GM18519 (cell line): ENCODE results near the gene NUTF2.

ENCODE experiments used
- ATAC-seq: cut with Tn5 transposase; IDR thresholded peaks from one replicate; pipeline ENCODE4 v1.9.1; 2021; ENCODE audit warnings: mild to moderate bottlenecking, moderate library complexity; ENCODE audit not compliant: unreplicated experiment, low FRiP score

Gene NUTF2

GRCh38 chr16:67846320-67847063 lies at the start of gene NUTF2:
NUTF2 (plus strand) TSS chr16:67846933; CDS start chr16:67865131, 18,198 bp downstream.
- ATAC-seq: peak; percentile 37

- no peak for ATAC-seq
These were observed 46.3 kb upstream of the NUTF2 start for GRCh38 chr16:67800338-67800926.

- ATAC-seq: no peak
These were observed 45.5 kb upstream of the NUTF2 start for GRCh38 chr16:67801241-67801640.

DNA sequence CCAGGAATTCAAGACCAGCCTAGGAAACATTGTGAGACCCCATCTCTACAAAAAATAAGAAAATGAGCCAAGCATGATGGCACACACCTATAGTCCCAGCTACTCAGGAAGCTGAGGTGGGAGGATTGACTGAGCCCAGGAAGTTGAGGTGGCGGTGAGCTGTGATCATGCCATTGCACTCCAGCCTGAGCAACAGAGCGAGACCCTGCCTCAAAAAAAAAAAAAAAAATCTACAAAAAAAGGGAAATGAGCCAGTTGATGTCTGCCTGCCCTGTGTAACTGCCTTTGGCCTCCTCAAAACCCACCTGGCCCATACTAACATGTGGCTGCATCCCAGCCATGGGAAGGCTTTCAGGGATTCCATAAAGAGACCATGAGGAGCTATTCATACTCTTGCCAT lies 44.9 kb upstream of the NUTF2 start:
- no peak for ATAC-seq

GRCh38 chr16:67803894-67804293 lies 42.8 kb upstream of the NUTF2 start:
- ATAC-seq: no peak

DNA sequence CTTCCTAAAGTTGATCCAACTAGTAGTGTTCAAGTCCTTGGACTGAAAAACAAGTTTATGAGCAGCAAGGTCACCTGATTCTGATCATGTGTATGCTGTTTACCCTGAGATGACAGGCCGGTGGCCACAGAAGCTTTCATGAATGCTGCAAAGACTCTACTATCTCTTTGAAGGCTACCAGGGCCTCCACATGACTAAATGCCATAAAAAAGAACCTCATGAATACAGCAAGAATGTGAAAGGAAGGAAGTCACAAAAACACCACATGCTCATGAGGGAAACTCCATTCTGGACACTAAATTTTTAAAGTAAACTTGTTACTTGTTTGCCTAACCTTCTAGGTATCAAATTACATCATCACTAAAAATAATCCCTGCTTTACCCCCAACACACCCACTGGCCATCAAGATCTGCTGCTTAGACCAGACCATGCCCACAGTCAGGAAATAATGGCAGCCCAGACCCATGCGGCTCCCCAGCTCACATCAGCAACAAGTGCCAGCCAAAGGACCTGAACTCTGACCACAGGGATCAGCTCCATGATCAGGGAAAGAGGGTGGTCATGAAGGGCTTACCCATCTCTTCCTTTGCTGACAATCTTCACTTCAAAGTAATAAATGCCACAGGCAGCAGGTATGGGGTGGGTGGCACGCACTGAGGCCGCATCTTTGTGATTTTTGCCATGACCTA lies 41.7 kb upstream of the NUTF2 start:
- ATAC-seq: no peak

DNA sequence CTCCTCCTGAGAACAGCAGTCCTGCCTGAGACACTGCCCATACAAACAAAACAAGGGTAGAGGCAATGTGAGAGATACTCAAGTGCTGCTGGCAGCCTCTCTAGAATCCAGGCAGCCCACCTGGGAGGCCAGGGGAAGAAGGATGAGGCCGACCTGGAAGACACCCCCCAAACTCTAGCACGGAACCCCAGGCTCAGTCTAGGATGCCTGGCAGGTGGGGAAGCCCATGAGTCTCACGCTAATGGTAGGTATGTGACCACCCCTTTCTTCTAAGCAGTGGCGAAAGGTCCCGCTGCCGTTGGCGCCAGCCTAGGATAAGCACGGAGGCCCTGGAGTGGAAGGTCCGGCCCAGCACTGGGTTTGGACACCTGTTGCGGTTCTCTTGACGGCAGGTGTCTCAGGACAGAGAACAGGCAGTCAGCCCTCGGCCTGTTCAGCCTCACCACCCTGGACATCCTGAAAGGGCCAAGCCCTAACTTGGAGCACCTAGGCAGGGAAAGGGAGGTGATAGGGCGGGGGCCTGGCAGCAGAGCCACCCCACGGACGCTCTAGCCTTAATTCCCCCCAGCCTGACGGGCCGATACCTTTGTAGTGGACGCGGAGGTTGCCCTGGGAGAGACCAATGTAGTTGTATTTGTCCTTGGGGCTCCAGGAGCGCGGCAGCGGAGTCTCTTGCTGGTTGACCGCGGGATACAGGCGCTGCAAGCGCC lies 40.9 kb upstream of the NUTF2 start:
- no peak for ATAC-seq

GRCh38 chr16:67806428-67807147 lies 40.1 kb upstream of the NUTF2 start, which contains the start of the genes RANBP10 and TSNAXIP1:
RANBP10 (minus strand) TSS chr16:67806560; CDS start chr16:67806536, 24 bp downstream.
TSNAXIP1 (plus strand) TSS chr16:67806889; CDS start chr16:67807150, 261 bp downstream.
- peak; percentile 85 for ATAC-seq

DNA sequence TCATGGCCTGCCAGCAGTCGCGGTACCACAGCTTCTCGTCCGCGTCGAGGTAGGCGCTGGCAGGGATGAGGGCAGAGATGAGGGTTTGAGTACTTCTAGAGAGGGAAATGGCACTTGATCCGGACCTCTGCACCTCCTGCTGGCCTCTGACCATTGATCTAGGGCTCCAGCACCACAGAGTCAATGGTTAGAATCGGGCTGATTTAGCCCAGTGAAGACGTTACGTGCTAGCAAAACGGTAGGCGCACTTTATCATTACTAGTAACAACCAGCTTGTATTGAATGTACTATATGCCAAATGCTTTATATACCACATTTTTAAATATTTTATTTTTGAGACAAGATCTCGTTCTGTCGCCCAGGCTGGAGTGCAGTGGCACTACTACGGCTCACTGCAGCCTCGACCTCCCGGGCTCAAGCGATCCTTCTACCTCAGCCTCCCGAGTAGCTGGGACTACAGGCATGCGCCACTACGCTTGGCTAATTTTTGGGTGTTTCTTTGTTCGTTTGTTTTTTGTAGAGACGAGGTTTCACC lies 39.5 kb upstream of the NUTF2 start:
- no peak for ATAC-seq

DNA sequence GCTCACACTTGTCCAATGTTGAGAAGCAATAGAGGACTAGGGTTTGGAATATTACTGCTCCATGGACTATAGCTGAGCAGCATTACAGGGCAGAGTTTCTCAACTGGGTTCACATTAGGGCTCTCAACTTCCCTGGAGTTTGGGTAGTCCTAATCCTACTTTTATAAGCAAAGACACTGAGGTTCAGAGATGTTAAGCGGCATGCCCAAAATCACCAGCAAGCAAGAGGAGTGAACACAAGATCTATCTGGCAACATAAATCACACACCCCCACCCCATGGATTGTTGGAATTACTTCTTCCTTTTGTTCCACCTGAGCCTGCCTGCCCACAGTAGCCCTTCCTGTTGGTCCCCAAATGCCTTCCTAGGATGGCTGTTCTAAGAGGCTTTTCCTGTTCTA lies 34.8 kb upstream of the NUTF2 start:
- no peak for ATAC-seq

DNA sequence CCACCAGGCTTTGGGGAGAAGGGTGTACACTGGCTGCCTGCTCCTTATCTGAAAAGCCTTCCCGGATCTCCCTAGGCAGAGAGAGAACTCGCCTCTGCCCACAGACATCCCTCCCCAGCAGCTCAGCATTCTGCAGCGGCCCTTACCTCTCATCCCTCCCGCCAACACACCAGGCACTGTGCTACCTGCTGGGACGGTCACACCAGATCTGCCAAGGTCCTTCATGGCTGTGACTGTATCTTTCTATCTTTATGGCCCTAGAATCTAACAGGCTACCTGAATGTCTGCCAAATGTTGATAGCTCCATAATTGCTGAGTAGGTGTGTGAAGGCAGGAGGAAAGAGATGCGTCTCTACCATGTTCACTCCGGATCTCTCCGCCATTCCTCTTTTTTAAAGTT lies 32.2 kb upstream of the NUTF2 start:
- no peak for ATAC-seq

DNA sequence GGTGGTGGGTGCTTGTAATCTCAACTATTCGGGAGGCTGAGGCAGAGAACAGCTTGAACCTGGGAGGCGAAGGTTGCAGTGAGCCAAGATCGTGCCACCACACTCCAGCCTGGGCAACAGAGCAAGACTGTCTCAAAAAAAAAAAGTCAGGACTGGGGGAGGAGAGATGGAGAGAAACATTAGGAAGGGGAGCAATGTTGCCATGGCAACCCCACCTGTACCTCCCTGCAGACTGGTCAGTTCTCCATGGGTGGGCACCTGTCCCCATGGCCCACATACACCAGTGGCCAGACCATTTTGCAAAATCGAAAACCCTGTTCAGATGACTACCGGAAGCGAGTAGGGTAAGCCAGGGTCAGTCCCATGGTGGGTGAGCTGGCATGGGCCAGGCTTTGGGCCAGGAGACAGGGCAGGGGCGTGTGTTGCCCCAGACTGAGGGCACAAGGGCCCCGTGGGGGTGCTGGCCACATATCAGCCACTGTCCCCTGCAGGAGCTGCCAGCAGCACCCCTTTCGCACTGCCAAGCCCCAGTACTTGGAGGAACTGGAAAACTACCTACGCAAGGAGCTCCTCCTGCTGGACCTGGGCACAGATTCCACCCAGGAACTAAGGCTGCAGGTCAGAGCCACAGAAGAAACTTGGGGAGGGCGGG lies 26.0 kb upstream of the NUTF2 start:
- no peak for ATAC-seq

DNA sequence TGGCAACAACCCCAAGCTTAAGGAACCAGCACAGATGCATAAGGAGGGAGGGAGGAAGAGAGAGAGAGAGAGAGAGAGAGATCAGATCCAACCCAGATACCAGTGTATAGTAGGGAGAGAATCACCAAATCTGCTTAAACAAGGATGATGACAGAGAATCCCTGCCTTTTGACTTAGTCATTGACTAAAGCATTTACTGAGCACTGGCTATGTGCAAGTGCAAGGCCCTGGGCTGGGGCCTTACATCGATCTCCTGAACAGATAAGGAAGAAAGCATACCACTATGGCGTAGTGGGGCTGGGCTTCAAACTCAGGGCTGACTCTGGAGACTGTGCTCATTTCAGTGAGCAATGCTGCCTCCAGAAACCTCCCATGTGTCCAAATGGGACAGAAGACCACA lies 24.2 kb upstream of the NUTF2 start:
- no peak for ATAC-seq

GRCh38 chr16:67825119-67825518 lies 21.6 kb upstream of the NUTF2 start:
- no peak for ATAC-seq

DNA sequence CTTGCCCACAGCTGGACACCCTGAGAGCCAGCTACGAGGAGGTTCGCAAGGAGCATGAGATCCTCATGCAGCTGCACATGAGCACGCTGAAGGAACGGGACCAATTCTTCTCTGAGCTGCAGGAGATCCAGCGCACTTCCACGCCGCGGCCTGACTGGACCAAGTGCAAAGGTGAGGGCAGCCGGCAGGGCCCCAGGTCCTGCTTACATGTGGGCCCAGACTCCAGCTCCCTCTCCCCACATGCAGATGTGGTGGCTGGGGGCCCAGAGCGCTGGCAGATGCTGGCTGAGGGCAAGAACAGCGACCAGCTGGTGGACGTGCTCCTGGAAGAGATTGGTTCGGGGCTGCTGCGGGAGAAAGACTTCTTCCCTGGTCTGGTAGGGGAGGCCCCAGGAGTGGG lies 20.8 kb upstream of the NUTF2 start:
- ATAC-seq: no peak

DNA sequence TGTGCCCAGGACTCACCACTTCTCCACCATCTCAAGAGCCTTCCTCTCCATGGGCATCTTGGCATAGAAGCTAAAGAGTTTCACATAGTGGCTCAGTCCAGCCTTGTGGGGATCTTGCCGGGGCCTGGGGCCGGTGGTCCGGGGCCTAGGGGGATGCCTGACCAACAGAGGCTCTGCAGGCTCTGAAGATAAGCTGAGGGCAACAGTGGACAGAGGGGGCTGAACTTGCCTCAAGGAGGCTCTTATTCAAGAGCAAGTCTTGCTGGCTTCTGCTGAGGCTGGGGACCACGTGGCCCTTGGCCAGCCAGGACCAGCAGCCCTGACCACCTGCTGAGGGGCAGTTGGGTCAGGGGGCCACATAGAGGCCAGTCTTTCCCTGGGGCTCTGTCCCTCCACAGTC lies 18.1 kb upstream of the NUTF2 start:
- no peak for ATAC-seq

GRCh38 chr16:67833030-67833414 lies 13.7 kb upstream of the NUTF2 start:
- ATAC-seq: no peak

DNA sequence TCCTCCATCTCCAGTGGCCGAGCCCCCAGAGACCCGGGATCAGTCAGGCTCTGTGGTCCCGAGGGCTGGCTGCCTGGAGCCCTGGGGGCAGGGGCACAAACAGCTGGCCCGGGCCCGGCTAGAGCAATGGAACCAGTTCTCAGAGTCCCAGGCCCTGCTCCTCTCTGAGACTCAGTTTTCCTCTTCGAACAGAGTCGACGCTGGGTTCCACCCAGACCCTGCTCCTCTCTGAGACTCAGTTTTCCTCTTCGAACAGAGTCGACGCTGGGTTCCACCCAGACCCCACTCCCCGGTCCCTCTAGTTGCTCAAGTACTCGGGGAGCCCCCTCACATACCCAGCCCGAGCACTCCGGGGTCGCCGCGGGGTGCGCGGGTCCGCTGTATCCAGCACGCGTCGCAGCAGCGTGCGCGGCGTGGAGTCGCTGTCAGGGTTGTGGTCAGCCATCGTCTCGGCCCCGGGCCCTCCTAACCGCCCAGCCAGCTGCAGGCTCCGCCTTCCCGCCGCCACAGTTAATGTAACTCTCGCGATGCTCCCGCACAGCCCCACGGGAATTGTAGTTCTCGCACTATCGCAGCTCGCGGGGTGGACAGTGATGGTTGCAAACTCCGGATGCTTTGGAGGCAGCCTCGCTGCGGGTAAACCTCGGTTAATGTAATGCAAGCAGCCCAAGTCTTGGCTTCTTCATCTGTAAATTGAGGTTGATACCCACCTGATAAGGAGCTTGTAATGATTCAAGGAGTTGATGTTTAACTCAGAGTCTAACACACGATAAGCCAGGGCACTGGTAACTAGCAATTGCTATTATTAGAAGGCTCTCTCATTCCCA lies 13.1 kb upstream of the NUTF2 start:
- ATAC-seq: peak; percentile 94

DNA sequence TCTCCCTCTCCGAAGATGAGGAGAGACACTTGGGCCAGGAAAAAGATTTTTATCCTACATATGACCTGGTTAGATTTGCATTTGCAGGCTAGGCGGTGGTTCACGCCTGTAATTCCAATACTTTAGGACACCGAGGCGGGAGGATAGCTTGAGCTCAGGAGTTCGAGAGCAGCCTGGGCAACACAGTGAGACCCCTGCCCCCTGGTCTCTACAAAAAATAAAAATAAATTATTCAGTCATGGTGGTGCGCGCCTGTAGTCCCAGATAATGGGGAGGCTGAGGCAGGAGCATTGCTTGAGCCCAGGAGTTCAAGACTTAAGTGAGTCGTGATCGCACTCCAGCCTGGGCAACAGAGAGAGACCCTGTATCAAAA lies 12.5 kb upstream of the NUTF2 start:
- ATAC-seq: no peak
